HG02973 (cell line): ENCODE data around the gene PSMC3.
"Not testable (repeated sequence)": the region's sequence is repeated elsewhere in the genome, so short reads cannot be mapped to it uniquely, and the experiment has no call there.

Experiments
- ATAC-seq: cut with Tn5 transposase; IDR thresholded peaks from one replicate; pipeline ENCODE4 v1.9.1; 2021; ENCODE audit warnings: moderate library complexity; ENCODE audit not compliant: unreplicated experiment

Gene PSMC3

GRCh38 chr11:47426062-47426956 lies at the start of gene PSMC3:
TSS of gene PSMC3 (minus strand) at chr11:47426439. CDS start at chr11:47426279, 160 bp downstream.
- peak; percentile 87 for ATAC-seq

- no peak for ATAC-seq
Measured at GRCh38 chr11:47470671-47471070, 44.4 kb upstream of the PSMC3 start.

GRCh38 chr11:47469361-47470179 lies 43.3 kb upstream of the PSMC3 start:
- ATAC-seq, result no peak

- no peak for ATAC-seq
Measured at GRCh38 chr11:47468598-47469214, 42.5 kb upstream of the PSMC3 start.

- ATAC-seq, result no peak
Measured at GRCh38 chr11:47467357-47467756, 41.1 kb upstream of the PSMC3 start.

GRCh38 chr11:47466701-47467250 lies 40.5 kb upstream of the PSMC3 start:
- no peak for ATAC-seq

- ATAC-seq, result no peak
Measured at GRCh38 chr11:47466201-47466600, 40.0 kb upstream of the PSMC3 start.

- no peak for ATAC-seq
Measured at GRCh38 chr11:47464483-47464882, 38.2 kb upstream of the PSMC3 start.

GRCh38 chr11:47461876-47462275 lies 35.6 kb upstream of the PSMC3 start:
- no peak for ATAC-seq

- no peak for ATAC-seq
Measured at GRCh38 chr11:47460571-47461235, 34.5 kb upstream of the PSMC3 start.

- not testable (repeated sequence) for ATAC-seq
Measured at GRCh38 chr11:47454258-47454671, 28.0 kb upstream of the PSMC3 start.

- no peak for ATAC-seq
Measured at GRCh38 chr11:47453365-47453764, 27.1 kb upstream of the PSMC3 start.

GRCh38 chr11:47451990-47452389 lies 25.8 kb upstream of the PSMC3 start:
- no peak for ATAC-seq

GRCh38 chr11:47451436-47451835 lies 25.2 kb upstream of the PSMC3 start:
- no peak for ATAC-seq

GRCh38 chr11:47449541-47449940 lies 23.3 kb upstream of the PSMC3 start:
- ATAC-seq, result no peak

- ATAC-seq, result no peak
Measured at GRCh38 chr11:47448566-47449427, 22.6 kb upstream of the PSMC3 start, which contains the start of gene RAPSN. TSS of gene RAPSN (minus strand) at chr11:47449136. CDS start at chr11:47448964, 172 bp downstream.

GRCh38 chr11:47447906-47448305 lies 21.7 kb upstream of the PSMC3 start:
- ATAC-seq, result no peak

- ATAC-seq, result no peak
Measured at GRCh38 chr11:47446833-47447232, 20.6 kb upstream of the PSMC3 start.

GRCh38 chr11:47445840-47446239 lies 19.6 kb upstream of the PSMC3 start:
- ATAC-seq, result no peak
